Measurements from ENCODE around the gene CYBA. TPM values are rescaled to one million over a fixed set of nuclear protein-coding genes. Genes with fewer than 3 reads are reported as not detected.

Gene CYBA
- total and polyA plus RNA-seq, 2 of the 13 experiments (the other 11 are each of a cell fraction or from before 2014, with no cell fraction given) = 196 to 250 TPM

DNA sequence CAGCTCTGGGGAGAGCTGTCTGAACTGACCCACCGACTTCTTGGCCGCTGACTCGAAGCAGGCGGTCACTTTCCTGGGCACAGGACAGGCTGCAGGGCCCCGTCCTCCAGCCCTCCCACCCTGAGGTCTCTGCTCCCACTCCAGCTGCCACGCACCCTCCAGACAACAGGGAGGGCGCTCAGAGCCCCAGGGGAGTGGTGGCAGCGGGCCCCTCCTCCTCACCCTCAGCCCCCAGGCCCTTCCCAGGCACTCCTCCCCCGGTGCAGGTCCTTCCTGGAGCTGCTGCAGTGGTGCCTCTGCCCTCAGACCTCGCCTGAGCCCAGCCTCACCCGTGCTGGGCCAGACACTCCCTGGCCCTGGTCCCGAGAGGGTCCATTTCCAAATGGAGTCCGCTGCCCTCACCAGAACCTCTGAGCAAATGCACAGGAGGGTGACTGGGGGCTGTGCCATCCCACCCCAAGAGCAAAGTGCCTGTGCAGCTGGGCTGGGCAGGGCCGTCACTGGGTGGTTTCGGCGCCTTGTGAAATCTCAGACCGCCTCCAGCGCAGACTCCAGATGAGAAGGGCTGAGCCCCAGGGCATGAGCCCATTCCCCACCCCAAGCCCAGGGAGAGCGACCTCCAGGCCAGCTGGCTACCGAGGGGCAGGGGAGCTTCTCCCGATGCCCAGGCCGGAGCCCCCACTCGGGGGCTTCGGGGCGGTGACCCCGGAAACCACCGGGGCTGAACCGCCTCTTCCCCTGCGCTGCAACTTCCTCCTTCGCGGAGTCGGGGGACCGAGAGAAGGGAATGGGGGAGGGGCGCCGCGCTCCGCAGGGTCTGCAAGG lies 717 bp downstream of the CYBA start (continued):
- no peak for TF ChIP-seq RFX3 (CRISPR knock-in tag; IDR thresholded peaks at IDR 0.05)
- TF ChIP-seq ZNF782 (CRISPR knock-in tag; IDR thresholded peaks at IDR 0.05; ENCODE audit: borderline replicate concordance) = 0 out of 2 replicates have a peak, but pooled peaks have one; percentile 59
- TF ChIP-seq, protein P1, sequence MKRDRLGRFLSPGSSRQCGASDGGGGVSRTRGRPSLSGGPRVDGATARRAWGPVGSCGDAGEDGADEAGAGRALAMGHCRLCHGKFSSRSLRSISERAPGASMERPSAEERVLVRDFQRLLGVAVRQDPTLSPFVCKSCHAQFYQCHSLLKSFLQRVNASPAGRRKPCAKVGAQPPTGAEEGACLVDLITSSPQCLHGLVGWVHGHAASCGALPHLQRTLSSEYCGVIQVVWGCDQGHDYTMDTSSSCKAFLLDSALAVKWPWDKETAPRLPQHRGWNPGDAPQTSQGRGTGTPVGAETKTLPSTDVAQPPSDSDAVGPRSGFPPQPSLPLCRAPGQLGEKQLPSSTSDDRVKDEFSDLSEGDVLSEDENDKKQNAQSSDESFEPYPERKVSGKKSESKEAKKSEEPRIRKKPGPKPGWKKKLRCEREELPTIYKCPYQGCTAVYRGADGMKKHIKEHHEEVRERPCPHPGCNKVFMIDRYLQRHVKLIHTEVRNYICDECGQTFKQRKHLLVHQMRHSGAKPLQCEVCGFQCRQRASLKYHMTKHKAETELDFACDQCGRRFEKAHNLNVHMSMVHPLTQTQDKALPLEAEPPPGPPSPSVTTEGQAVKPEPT (CRISPR knock-in tag; IDR thresholded peaks at IDR 0.05; ENCODE audit: low read depth) = no peak
- TF ChIP-seq ZNF205 (CRISPR knock-in tag; IDR thresholded peaks at IDR 0.05) = no peak
- TF ChIP-seq ZNF343 (CRISPR knock-in tag; IDR thresholded peaks at IDR 0.05) = no peak
- no peak; the same call in 1 of the 2 replicates for TF ChIP-seq HHEX (CRISPR knock-in tag; IDR thresholded peaks at IDR 0.05)
- TF ChIP-seq, protein P2, sequence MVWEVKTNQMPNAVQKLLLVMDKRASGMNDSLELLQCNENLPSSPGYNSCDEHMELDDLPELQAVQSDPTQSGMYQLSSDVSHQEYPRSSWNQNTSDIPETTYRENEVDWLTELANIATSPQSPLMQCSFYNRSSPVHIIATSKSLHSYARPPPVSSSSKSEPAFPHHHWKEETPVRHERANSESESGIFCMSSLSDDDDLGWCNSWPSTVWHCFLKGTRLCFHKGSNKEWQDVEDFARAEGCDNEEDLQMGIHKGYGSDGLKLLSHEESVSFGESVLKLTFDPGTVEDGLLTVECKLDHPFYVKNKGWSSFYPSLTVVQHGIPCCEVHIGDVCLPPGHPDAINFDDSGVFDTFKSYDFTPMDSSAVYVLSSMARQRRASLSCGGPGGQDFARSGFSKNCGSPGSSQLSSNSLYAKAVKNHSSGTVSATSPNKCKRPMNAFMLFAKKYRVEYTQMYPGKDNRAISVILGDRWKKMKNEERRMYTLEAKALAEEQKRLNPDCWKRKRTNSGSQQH (CRISPR knock-in tag; IDR thresholded peaks at IDR 0.05; ENCODE audit: low read depth) = peak; percentile 40; the same call in 1 of the 2 replicates
- TF ChIP-seq, protein P3, sequence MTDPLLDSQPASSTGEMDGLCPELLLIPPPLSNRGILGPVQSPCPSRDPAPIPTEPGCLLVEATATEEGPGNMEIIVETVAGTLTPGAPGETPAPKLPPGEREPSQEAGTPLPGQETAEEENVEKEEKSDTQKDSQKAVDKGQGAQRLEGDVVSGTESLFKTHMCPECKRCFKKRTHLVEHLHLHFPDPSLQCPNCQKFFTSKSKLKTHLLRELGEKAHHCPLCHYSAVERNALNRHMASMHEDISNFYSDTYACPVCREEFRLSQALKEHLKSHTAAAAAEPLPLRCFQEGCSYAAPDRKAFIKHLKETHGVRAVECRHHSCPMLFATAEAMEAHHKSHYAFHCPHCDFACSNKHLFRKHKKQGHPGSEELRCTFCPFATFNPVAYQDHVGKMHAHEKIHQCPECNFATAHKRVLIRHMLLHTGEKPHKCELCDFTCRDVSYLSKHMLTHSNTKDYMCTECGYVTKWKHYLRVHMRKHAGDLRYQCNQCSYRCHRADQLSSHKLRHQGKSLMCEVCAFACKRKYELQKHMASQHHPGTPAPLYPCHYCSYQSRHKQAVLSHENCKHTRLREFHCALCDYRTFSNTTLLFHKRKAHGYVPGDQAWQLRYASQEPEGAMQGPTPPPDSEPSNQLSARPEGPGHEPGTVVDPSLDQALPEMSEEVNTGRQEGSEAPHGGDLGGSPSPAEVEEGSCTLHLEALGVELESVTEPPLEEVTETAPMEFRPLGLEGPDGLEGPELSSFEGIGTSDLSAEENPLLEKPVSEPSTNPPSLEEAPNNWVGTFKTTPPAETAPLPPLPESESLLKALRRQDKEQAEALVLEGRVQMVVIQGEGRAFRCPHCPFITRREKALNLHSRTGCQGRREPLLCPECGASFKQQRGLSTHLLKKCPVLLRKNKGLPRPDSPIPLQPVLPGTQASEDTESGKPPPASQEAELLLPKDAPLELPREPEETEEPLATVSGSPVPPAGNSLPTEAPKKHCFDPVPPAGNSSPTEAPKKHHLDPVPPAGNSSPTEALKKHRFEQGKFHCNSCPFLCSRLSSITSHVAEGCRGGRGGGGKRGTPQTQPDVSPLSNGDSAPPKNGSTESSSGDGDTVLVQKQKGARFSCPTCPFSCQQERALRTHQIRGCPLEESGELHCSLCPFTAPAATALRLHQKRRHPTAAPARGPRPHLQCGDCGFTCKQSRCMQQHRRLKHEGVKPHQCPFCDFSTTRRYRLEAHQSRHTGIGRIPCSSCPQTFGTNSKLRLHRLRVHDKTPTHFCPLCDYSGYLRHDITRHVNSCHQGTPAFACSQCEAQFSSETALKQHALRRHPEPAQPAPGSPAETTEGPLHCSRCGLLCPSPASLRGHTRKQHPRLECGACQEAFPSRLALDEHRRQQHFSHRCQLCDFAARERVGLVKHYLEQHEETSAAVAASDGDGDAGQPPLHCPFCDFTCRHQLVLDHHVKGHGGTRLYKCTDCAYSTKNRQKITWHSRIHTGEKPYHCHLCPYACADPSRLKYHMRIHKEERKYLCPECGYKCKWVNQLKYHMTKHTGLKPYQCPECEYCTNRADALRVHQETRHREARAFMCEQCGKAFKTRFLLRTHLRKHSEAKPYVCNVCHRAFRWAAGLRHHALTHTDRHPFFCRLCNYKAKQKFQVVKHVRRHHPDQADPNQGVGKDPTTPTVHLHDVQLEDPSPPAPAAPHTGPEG (CRISPR knock-in tag; IDR thresholded peaks at IDR 0.05) = no peak; the same call in 1 of the 2 replicates
- TF ChIP-seq, protein P4, sequence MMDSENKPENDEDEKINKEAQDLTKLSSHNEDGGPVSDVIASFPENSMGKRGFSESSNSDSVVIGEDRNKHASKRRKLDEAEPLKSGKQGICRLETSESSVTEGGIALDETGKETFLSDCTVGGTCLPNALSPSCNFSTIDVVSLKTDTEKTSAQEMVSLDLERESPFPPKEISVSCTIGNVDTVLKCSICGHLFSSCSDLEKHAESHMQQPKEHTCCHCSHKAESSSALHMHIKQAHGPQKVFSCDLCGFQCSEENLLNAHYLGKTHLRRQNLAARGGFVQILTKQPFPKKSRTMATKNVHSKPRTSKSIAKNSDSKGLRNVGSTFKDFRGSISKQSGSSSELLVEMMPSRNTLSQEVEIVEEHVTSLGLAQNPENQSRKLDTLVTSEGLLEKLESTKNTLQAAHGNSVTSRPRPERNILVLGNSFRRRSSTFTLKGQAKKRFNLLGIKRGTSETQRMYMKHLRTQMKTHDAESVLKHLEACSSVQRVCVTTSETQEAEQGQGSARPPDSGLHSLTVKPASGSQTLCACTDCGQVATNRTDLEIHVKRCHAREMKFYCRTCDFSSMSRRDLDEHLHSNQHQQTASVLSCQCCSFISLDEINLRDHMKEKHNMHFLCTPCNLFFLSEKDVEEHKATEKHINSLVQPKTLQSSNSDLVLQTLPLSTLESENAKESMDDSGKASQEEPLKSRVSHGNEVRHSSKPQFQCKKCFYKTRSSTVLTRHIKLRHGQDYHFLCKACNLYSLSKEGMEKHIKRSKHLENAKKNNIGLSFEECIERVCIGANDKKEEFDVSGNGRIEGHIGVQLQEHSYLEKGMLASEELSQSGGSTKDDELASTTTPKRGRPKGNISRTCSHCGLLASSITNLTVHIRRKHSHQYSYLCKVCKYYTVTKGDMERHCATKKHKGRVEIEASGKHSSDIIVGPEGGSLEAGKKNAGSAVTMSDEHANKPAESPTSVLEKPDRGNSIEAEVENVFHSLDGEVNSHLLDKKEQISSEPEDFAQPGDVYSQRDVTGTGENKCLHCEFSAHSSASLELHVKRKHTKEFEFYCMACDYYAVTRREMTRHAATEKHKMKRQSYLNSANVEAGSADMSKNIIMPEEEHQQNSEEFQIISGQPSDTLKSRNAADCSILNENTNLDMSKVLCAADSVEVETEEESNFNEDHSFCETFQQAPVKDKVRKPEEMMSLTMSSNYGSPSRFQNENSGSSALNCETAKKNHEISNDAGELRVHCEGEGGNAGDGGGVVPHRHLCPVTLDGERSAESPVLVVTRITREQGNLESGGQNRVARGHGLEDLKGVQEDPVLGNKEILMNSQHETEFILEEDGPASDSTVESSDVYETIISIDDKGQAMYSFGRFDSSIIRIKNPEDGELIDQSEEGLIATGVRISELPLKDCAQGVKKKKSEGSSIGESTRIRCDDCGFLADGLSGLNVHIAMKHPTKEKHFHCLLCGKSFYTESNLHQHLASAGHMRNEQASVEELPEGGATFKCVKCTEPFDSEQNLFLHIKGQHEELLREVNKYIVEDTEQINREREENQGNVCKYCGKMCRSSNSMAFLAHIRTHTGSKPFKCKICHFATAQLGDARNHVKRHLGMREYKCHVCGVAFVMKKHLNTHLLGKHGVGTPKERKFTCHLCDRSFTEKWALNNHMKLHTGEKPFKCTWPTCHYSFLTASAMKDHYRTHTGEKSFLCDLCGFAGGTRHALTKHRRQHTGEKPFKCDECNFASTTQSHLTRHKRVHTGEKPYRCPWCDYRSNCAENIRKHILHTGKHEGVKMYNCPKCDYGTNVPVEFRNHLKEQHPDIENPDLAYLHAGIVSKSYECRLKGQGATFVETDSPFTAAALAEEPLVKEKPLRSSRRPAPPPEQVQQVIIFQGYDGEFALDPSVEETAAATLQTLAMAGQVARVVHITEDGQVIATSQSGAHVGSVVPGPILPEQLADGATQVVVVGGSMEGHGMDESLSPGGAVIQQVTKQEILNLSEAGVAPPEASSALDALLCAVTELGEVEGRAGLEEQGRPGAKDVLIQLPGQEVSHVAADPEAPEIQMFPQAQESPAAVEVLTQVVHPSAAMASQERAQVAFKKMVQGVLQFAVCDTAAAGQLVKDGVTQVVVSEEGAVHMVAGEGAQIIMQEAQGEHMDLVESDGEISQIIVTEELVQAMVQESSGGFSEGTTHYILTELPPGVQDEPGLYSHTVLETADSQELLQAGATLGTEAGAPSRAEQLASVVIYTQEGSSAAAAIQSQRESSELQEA (CRISPR knock-in tag; IDR thresholded peaks at IDR 0.05; ENCODE audit: not compliant biosample characterization) = no peak
